ENCODE measurements around the gene COPG2.

The COPG2 gene

GRCh38 chr7:130471974-130472373 lies 196.6 kb downstream of the COPG2 start:
- Histone ChIP-seq H2AFZ (ENCODE audit: low read depth, low read length) (no peak overlapping the region), H3K27me3 (ENCODE audit: low read depth, low read length) (no peaks in the 10 kb centered on the region), H4K20me1 (ENCODE audit: insufficient read depth, low read length) (no peaks in the 10 kb centered on the region), H3K36me3 (replicated peaks; ENCODE audit: low read depth, low read length) (no peaks in the 10 kb centered on the region), H3K4me3 (ENCODE audit: low read length) (no peak overlapping the region), H3K4me1 (ENCODE audit: low read length) (peaks cover 11% of the 10 kb centered on the region), H3K4me2 (ENCODE audit: low read length) (no peak overlapping the region), H3K27ac (ENCODE audit: low read length) (no peak overlapping the region), H3K79me2 (ENCODE audit: low read length) (no peaks in the 10 kb centered on the region), H3K9ac (ENCODE audit: low read length) (no peak overlapping the region), H3K9me3 (ENCODE audit: insufficient read depth, low read length) (no peaks in the 10 kb centered on the region)
- TF ChIP-seq EZH2phosphoT487 (IDR thresholded peaks at IDR 0.05; ENCODE audit: low read depth) = no peak
- TF ChIP-seq, protein P1, sequence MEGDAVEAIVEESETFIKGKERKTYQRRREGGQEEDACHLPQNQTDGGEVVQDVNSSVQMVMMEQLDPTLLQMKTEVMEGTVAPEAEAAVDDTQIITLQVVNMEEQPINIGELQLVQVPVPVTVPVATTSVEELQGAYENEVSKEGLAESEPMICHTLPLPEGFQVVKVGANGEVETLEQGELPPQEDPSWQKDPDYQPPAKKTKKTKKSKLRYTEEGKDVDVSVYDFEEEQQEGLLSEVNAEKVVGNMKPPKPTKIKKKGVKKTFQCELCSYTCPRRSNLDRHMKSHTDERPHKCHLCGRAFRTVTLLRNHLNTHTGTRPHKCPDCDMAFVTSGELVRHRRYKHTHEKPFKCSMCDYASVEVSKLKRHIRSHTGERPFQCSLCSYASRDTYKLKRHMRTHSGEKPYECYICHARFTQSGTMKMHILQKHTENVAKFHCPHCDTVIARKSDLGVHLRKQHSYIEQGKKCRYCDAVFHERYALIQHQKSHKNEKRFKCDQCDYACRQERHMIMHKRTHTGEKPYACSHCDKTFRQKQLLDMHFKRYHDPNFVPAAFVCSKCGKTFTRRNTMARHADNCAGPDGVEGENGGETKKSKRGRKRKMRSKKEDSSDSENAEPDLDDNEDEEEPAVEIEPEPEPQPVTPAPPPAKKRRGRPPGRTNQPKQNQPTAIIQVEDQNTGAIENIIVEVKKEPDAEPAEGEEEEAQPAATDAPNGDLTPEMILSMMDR (IDR thresholded peaks at IDR 0.05; ENCODE audit: low read depth, low read length) = no peak

DNA sequence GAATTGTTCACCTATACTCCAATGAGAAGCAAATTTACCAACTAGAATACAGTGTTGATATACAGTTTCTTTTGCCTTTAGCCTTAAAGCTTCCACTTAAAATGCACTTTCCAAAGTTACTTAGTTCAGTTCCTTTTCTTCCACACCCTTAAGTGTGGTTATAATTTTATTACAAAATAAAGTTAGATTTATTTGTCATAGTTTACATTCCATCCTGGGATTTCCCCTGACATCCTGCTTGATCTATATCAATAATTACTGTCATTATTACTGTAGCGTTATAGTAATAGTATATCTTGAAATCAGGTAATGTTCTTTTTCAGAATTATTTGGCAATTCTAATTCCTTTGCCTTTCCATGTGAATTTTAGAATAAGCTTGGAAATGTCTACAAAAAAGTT lies 199.9 kb downstream of the COPG2 start:
- H3K79me2 ChIP-seq (ENCODE audit: low read length) = no peaks in the 10 kb centered on the region
- H3K9me3 ChIP-seq (ENCODE audit: insufficient read depth, low read length) = no peaks in the 10 kb centered on the region
- no peak overlapping the region for H3K27ac ChIP-seq (ENCODE audit: low read length)
- H3K4me1 ChIP-seq (ENCODE audit: low read length) = peaks cover 8% of the 10 kb centered on the region
- no peak overlapping the region for H2AFZ ChIP-seq (ENCODE audit: low read depth, low read length)
- no peak overlapping the region for H3K9ac ChIP-seq (ENCODE audit: low read length)
- no peak overlapping the region for H3K4me2 ChIP-seq (ENCODE audit: low read length)
- H3K36me3 ChIP-seq (replicated peaks; ENCODE audit: low read depth, low read length) = no peaks in the 10 kb centered on the region
- no peaks in the 10 kb centered on the region for H3K27me3 ChIP-seq (ENCODE audit: low read depth, low read length)
- no peaks in the 10 kb centered on the region for H4K20me1 ChIP-seq (ENCODE audit: insufficient read depth, low read length)
- no peak for TF ChIP-seq EZH2phosphoT487 (IDR thresholded peaks at IDR 0.05; ENCODE audit: low read depth)
- TF ChIP-seq, protein P1 (IDR thresholded peaks at IDR 0.05; ENCODE audit: low read depth, low read length) = no peak
- no peak overlapping the region for H3K4me3 ChIP-seq (ENCODE audit: low read length)

- H3K4me1 ChIP-seq (ENCODE audit: low read length) = peaks cover under 1% of the 10 kb centered on the region
- H3K9me3 ChIP-seq (ENCODE audit: insufficient read depth, low read length) = no peaks in the 10 kb centered on the region
- no peaks in the 10 kb centered on the region for H3K36me3 ChIP-seq (replicated peaks; ENCODE audit: low read depth, low read length)
- no peak overlapping the region for H3K4me3 ChIP-seq (ENCODE audit: low read length)
- no peaks in the 10 kb centered on the region for H4K20me1 ChIP-seq (ENCODE audit: insufficient read depth, low read length)
- H2AFZ ChIP-seq (ENCODE audit: low read depth, low read length) = no peak overlapping the region
- no peaks in the 10 kb centered on the region for H3K27me3 ChIP-seq (ENCODE audit: low read depth, low read length)
- H3K4me2 ChIP-seq (ENCODE audit: low read length) = no peak overlapping the region
- H3K79me2 ChIP-seq (ENCODE audit: low read length) = no peaks in the 10 kb centered on the region
- TF ChIP-seq, protein P1 (IDR thresholded peaks at IDR 0.05; ENCODE audit: low read depth, low read length) = no peak
- no peak for TF ChIP-seq EZH2phosphoT487 (IDR thresholded peaks at IDR 0.05; ENCODE audit: low read depth)
- no peak overlapping the region for H3K27ac ChIP-seq (ENCODE audit: low read length)
- H3K9ac ChIP-seq (ENCODE audit: low read length) = no peak overlapping the region
These were observed 204.8 kb downstream of the COPG2 start for GRCh38 chr7:130463553-130464434.

- Histone ChIP-seq H3K36me3 (replicated peaks; ENCODE audit: low read depth, low read length) (no peaks in the 10 kb centered on the region), H3K79me2 (ENCODE audit: low read length) (no peaks in the 10 kb centered on the region), H3K9me3 (ENCODE audit: insufficient read depth, low read length) (no peaks in the 10 kb centered on the region), H3K4me1 (ENCODE audit: low read length) (peaks cover 11% of the 10 kb centered on the region), H3K9ac (ENCODE audit: low read length) (no peak overlapping the region), H3K27me3 (ENCODE audit: low read depth, low read length) (no peaks in the 10 kb centered on the region), H4K20me1 (ENCODE audit: insufficient read depth, low read length) (no peaks in the 10 kb centered on the region), H3K4me2 (ENCODE audit: low read length) (no peak overlapping the region), H3K4me3 (ENCODE audit: low read length) (no peak overlapping the region), H3K27ac (ENCODE audit: low read length) (no peak overlapping the region), H2AFZ (ENCODE audit: low read depth, low read length) (no peak overlapping the region)
- TF ChIP-seq EZH2phosphoT487 (IDR thresholded peaks at IDR 0.05; ENCODE audit: low read depth) = no peak
- TF ChIP-seq, protein P1 (IDR thresholded peaks at IDR 0.05; ENCODE audit: low read depth, low read length) = no peak
These were observed 207.3 kb downstream of the COPG2 start for GRCh38 chr7:130461272-130461671.
